Measurements from ENCODE around the gene TBC1D8.

GRCh38 chr2:101107241-101107640, 43.9 kb downstream of the TBC1D8 start:
- no peak for TF ChIP-seq CTCF (IDR thresholded peaks at IDR 0.05; ENCODE audit: insufficient read depth, low read length)
- TF ChIP-seq REST (IDR thresholded peaks at IDR 0.05; ENCODE audit: insufficient replicate concordance, low read depth): no peak
- TF ChIP-seq GABPA (IDR thresholded peaks at IDR 0.05; ENCODE audit: low read depth): no peak

Data from HL-60 (cell line).